B cell (primary cell): Measurements from ENCODE around the gene PPP6R2. TPM values are rescaled to one million over a fixed set of nuclear protein-coding genes. Genes with fewer than 3 reads are reported as not detected.

ENCODE experiments used
- ATAC-seq: fragments of 200-7000 bp; cut with Tn5 transposase; one replicate; pipeline ENCODE4 v1.10.0; 2021; ENCODE audit warnings: low read depth, mild to moderate bottlenecking, moderate number of reproducible peaks, moderate library complexity
- CTCF ChIA-PET: fragments of 350-600 bp; sonication (Branson Sonifier 250); formaldehyde crosslinking; loops from one replicate; lab custom pipeline; 2021; ENCODE audit warnings: antibody characterized with exemption, inconsistent platforms; lab: Charles Lee
- POLR2A ChIA-PET: fragments of 350-600 bp; sonication (Branson Sonifier 250); formaldehyde crosslinking; loops from one replicate; lab custom pipeline; 2021; ENCODE audit warnings: antibody characterized with exemption; lab: Charles Lee
- DNase-seq: peaks from one replicate; pipeline ENCODE4 v3.0.0; 2013
- H2AFZ ChIP-seq: 2 replicates; pipeline ENCODE4 v1.6.1; 2012; ENCODE audit warnings: mild to moderate bottlenecking, low read depth, low read length; ENCODE audit not compliant: insufficient read depth, poor library complexity, severe bottlenecking
- H3K27ac ChIP-seq, 2 donors: 1 replicate in 1 of 2; 2 replicates in 1 of 2; pipeline ENCODE4 v1.5.1; 2012 to 2013; ENCODE audit warnings: low read length in 2 of 2, mild to moderate bottlenecking in 2 of 2, moderate library complexity in 1 of 2
- H3K27me3 ChIP-seq, 4 experiments: fragments of 200-600 bp in 1 of 4; sonication (generic) in 1 of 4; replicated peaks in 1 of 4; 1 replicate in 2 of 4; 2 replicates in 2 of 4; pipeline versions ENCODE4 v1.6.1 to v1.7.0; 2013 to 2016; ENCODE audit warnings: low read length in 3 of 4, mild to moderate bottlenecking in 2 of 4, mixed read lengths in 1 of 4, moderate library complexity in 1 of 4; ENCODE audit not compliant: insufficient read depth in 4 of 4, control insufficient read depth in 3 of 4; ENCODE audit errors: control extremely low read depth in 1 of 4
- H3K36me3 ChIP-seq, 2 experiments: replicated peaks in 1 of 2; 1 replicate in 1 of 2; 2 replicates in 1 of 2; pipeline versions ENCODE4 v1.6.1 to v1.7.1; 2013; ENCODE audit warnings: low read length in 1 of 2; ENCODE audit not compliant: insufficient read depth in 2 of 2, control insufficient read depth in 1 of 2; ENCODE audit errors: control extremely low read depth in 1 of 2, extremely low read depth in 1 of 2
- H3K4me1 ChIP-seq, 2 donors: fragments of 200-600 bp in 1 of 2; sonication (generic) in 1 of 2; 1 replicate in 1 of 2; 2 replicates in 1 of 2; pipeline versions ENCODE4 v1.5.1 to v1.6.1; 2013 to 2017; ENCODE audit warnings: low read length in 2 of 2; ENCODE audit not compliant: control insufficient read depth in 2 of 2, insufficient read depth in 2 of 2
- H3K4me2 ChIP-seq: replicated peaks from 2 replicates; pipeline ENCODE3; 2012; ENCODE audit warnings: mild to moderate bottlenecking, low read depth, low read length; ENCODE audit not compliant: poor library complexity, severe bottlenecking
- H3K4me3 ChIP-seq, 5 experiments: fragments of 200-600 bp in 1 of 5; sonication (generic) in 1 of 5; 1 replicate in 3 of 5; 2 replicates in 2 of 5; pipeline versions ENCODE4 v1.5.1 to v1.7.0; 2011 to 2016; ENCODE audit warnings: low read length in 4 of 5, mild to moderate bottlenecking in 4 of 5, low read depth in 2 of 5, control low read depth in 1 of 5, moderate library complexity in 1 of 5; ENCODE audit not compliant: insufficient read depth in 1 of 5; ENCODE audit errors: control extremely low read depth in 1 of 5, extremely low read depth in 1 of 5
- H3K79me2 ChIP-seq: fragments of 200-600 bp; sonication (generic); one replicate; pipeline ENCODE4 v1.6.0; 2016; ENCODE audit warnings: low read length; ENCODE audit not compliant: control insufficient read depth, insufficient read depth
- H3K9ac ChIP-seq: fragments of 200-600 bp; sonication (generic); 2 replicates; pipeline ENCODE4 v1.6.1; 2017; ENCODE audit warnings: mild to moderate bottlenecking, low read length, moderate library complexity
- H3K9me3 ChIP-seq, 3 donors: one replicate each; pipeline versions ENCODE4 v1.6.1 to v1.7.1; 2013; ENCODE audit warnings: low read length in 2 of 3; ENCODE audit not compliant: control insufficient read depth in 2 of 3, insufficient read depth in 1 of 3; ENCODE audit errors: control extremely low read depth in 1 of 3
- H4K20me1 ChIP-seq: 2 replicates; pipeline ENCODE4 v1.6.0; 2012; ENCODE audit warnings: mild to moderate bottlenecking, low read length; ENCODE audit not compliant: insufficient read depth, control insufficient read depth, poor library complexity, severe bottlenecking
- H3K27ac Mint-ChIP-seq: one replicate; pipeline ENCODE4 v1.8.0; 2021; ENCODE audit warnings: mixed read lengths
- H3K27me3 Mint-ChIP-seq: one replicate; pipeline ENCODE4 v1.8.0; 2021; ENCODE audit warnings: mixed read lengths
- H3K4me1 Mint-ChIP-seq: one replicate; pipeline ENCODE4 v1.8.0; 2021; ENCODE audit warnings: mixed read lengths
- H3K4me3 Mint-ChIP-seq: one replicate; pipeline ENCODE4 v1.8.0; 2021; ENCODE audit warnings: mixed read lengths
- H3K9me3 Mint-ChIP-seq: one replicate; pipeline ENCODE4 v1.8.0; 2022; ENCODE audit warnings: mixed read lengths; ENCODE audit not compliant: insufficient read depth
- EZH2 ChIP-seq: IDR thresholded peaks from 2 replicates; pipeline ENCODE4 v1.6.1; 2012; ENCODE audit warnings: borderline replicate concordance, low read depth, mild to moderate bottlenecking, moderate library complexity, low read length; ENCODE audit not compliant: insufficient read depth, poor library complexity, severe bottlenecking
- WGBS: methylation state at CpG from one replicate; pipeline ENCODE4 v1.1.5; 2013; ENCODE audit warnings: missing lambda C conversion rate; ENCODE audit not compliant: insufficient coverage; 5-methylcytosine and 5-hydroxymethylcytosine counted together
- intact Hi-C: fragments of 100-400 bp; cut with micrococcal nuclease; formaldehyde crosslinking; loops from one replicate; pipeline ENCODE4 v1.10.0; 2022
- polyA plus RNA-seq: library from polyadenylated mRNA; depleted of rRNA; stranded (reverse); fragments of >200 nt; gene quantifications from 2 replicates; pipeline ENCODE4 v1.2.3, GENCODE V29; 2012
- total RNA-seq, 2 donors: library from RNA; stranded (reverse); fragments of 120-200 nt in 1 of 2; gene quantifications; 1 replicate in 1 of 2; 2 replicates in 1 of 2; pipeline versions ENCODE4 v1.2.3 to v1.2.4, GENCODE V29; 2013 to 2022
- TF ChIP-seq, protein P1 (sequence below): fragments of 200-600 bp; IDR thresholded peaks from one replicate; pipeline ENCODE4 v1.8.0; 2022; ENCODE audit warnings: antibody characterized with exemption, mild to moderate bottlenecking

PPP6R2 gene
- total and polyA plus RNA-seq, 2 donors (not counting 1 experiment from before 2014, with no cell fraction given) = 91.4 to 98.7 TPM

DNA sequence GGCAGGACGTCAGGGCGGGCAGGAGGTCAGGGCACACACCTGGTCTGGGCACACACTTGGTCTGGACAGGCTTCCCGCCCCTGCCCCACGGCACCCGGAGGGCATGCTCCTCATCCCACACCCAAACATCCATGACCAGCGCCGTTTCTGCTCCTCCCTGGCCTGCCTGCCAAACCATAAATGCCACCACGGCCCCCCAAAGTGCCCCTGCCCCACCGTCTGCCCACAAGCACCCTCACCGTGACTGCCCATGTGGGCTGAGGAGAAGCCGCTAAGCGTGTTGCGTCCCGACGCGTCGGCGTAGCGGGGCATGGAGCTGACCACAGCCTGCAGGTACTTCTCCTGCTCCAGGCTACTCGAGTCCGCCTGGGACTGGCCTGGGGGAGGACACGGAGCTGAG is 115.9 kb downstream of the PPP6R2 start:
- no peak for ATAC-seq
- Histone ChIP-seq H3K4me1 (no peaks in the 10 kb centered on the region), H2AFZ (no peak overlapping the region), H3K27ac (no peak overlapping the region), H3K4me3 (no peak overlapping the region), H3K36me3 (peaks cover 0 to 86% of the 10 kb centered on the region in 2 experiments), H3K27me3 (no peaks in the 10 kb centered on the region), H3K79me2 (no peaks in the 10 kb centered on the region), H4K20me1 (peaks cover 14% of the 10 kb centered on the region), H3K9ac (no peak overlapping the region), H3K9me3 (peaks cover 0 to 4% (median 0%) of the 10 kb centered on the region in 3 donors), H3K4me2 (no peak overlapping the region)
- H3K9me3 Mint-ChIP-seq = no peaks in the 10 kb centered on the region
- ChIA-PET CTCF (interaction anchor here (0.6 to 5.2 kb wide), 2 partner anchors 11 to 39 kb away, joined by 3 to 40 read pairs; no protein-coding TSS in a partner anchor), POLR2A (interaction anchor here (1.5 kb wide), 1 partner anchor 11 kb away, joined by 7 read pairs; no protein-coding TSS in a partner anchor)
- 95% methylated on average over 22 of the region's 22 CpGs for WGBS
- H3K4me3 Mint-ChIP-seq = no peak overlapping the region
- no peaks in the 10 kb centered on the region for H3K27me3 Mint-ChIP-seq
- H3K27ac Mint-ChIP-seq = no peak overlapping the region
- intact Hi-C loops = no loop called here
- no peak for DNase-seq
- no peaks in the 10 kb centered on the region for H3K4me1 Mint-ChIP-seq
- TF ChIP-seq, protein P1, sequence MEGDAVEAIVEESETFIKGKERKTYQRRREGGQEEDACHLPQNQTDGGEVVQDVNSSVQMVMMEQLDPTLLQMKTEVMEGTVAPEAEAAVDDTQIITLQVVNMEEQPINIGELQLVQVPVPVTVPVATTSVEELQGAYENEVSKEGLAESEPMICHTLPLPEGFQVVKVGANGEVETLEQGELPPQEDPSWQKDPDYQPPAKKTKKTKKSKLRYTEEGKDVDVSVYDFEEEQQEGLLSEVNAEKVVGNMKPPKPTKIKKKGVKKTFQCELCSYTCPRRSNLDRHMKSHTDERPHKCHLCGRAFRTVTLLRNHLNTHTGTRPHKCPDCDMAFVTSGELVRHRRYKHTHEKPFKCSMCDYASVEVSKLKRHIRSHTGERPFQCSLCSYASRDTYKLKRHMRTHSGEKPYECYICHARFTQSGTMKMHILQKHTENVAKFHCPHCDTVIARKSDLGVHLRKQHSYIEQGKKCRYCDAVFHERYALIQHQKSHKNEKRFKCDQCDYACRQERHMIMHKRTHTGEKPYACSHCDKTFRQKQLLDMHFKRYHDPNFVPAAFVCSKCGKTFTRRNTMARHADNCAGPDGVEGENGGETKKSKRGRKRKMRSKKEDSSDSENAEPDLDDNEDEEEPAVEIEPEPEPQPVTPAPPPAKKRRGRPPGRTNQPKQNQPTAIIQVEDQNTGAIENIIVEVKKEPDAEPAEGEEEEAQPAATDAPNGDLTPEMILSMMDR = no peak
- TF ChIP-seq EZH2 = no peak

DNA sequence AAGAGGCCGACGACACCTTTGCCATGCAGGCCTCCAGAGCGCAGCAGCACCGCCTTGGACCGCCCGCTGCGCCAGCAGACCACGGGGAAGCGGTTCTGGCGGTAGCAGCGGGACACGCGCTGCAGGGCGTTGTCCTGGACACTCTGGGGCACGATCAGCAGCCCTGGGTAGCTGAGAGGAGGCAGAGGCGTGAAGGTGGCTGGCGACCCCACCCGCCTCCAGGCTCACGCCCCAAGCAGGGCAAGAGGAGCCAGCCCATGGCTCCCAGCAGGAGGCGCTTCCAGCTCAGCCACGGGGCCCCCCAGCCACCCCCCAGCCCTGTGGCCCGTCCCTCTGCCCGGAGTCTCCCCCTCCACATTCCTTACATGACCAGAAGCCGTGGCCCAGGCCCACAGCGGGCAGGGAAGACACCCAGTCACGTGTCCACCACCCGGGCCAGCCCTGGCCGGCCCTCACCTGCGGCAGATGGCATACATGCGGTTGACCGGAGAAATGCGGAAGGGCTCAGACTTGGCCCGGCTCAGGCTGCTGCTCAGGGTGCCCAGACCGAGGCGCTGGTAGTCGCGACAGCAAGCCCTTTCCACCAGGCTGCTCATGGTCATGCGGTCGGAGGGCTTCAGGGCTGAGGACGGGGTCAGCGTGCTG is 116.5 kb downstream of the PPP6R2 start:
- no peak overlapping the region for H3K4me3 Mint-ChIP-seq
- ATAC-seq (no peak), DNase-seq (no peak)
- Histone ChIP-seq H3K36me3 (peaks cover 0 to 87% of the 10 kb centered on the region in 2 experiments), H3K4me2 (no peak overlapping the region), H3K9me3 (peaks cover 0 to 4% (median 0%) of the 10 kb centered on the region in 3 donors), H3K27me3 (no peaks in the 10 kb centered on the region), H3K4me3 (no peak overlapping the region), H3K79me2 (no peaks in the 10 kb centered on the region), H4K20me1 (peaks cover 14% of the 10 kb centered on the region), H3K9ac (no peak overlapping the region), H2AFZ (no peak overlapping the region), H3K27ac (no peak overlapping the region), H3K4me1 (no peaks in the 10 kb centered on the region)
- no peaks in the 10 kb centered on the region for H3K27me3 Mint-ChIP-seq
- H3K9me3 Mint-ChIP-seq = no peaks in the 10 kb centered on the region
- WGBS = 97% methylated on average over 41 of the region's 41 CpGs
- no peak overlapping the region for H3K27ac Mint-ChIP-seq
- no peak for TF ChIP-seq EZH2
- TF ChIP-seq, protein P1 = no peak
- ChIA-PET POLR2A (interaction anchor here (1.5 kb wide), 1 partner anchor 11 kb away, joined by 7 read pairs; no protein-coding TSS in a partner anchor), CTCF (interaction anchor here (0.6 to 5.2 kb wide), 2 partner anchors 10 to 39 kb away, joined by 3 to 40 read pairs; no protein-coding TSS in a partner anchor)
- intact Hi-C loops = no loop called here
- no peaks in the 10 kb centered on the region for H3K4me1 Mint-ChIP-seq
